Motor neuron (in vitro differentiated cells): Measurements from ENCODE around the gene CDH13. TPM values are rescaled to one million over a fixed set of nuclear protein-coding genes. Genes with fewer than 3 reads are reported as not detected.
A peak's percentile ranks its signal among the peaks of the same experiment; 100 is the strongest.

Experiments used
- ATAC-seq, 8 experiments: fragments of 200-7000 bp; cut with Tn5 transposase; replicated peaks in 6 of 8; 2 replicates each; pipeline ENCODE4 v1.8.0; 2021; ENCODE audit warnings: mild to moderate bottlenecking in 8 of 8, moderate library complexity in 8 of 8
- H3K27ac ChIP-seq, 2 donors: fragments of 250-450 bp; sonication (Bioruptor Pico); 2 replicates each; pipeline ENCODE4 v1.9.0; 2021; ENCODE audit warnings: antibody characterized with exemption in 2 of 2, mild to moderate bottlenecking in 2 of 2, moderate library complexity in 1 of 2
- H3K4me1 ChIP-seq, 2 donors: fragments of 250-450 bp; sonication (Bioruptor Pico); replicated peaks in 1 of 2; 2 replicates each; pipeline ENCODE4 v1.6.1; 2021; ENCODE audit warnings: antibody characterized with exemption in 2 of 2, mild to moderate bottlenecking in 2 of 2, moderate library complexity in 1 of 2
- H3K4me3 ChIP-seq, 5 donors: fragments of 250-450 bp; sonication (Bioruptor Pico); 2 replicates each; pipeline ENCODE4 v1.9.0; 2021; ENCODE audit warnings: antibody characterized with exemption in 5 of 5, mild to moderate bottlenecking in 5 of 5, moderate library complexity in 4 of 5
- WGBS, 10 experiments: fragments of 450-650 bp; shearing (Covaris generic); methylation state at CpG; one replicate each; pipeline ENCODE4 v1.0.0; 2022; 5-methylcytosine and 5-hydroxymethylcytosine counted together
- in situ Hi-C, 9 experiments: fragments of 400-800 bp; cut with MboI; loops; one replicate each; pipeline ENCODE4 v1.15.0; 2021; ENCODE audit warnings: low sequenced_read_pairs in 9 of 9, low pct_unique_long_range_greater_than_20kb in 2 of 9; ENCODE audit not compliant: unreplicated experiment in 9 of 9
- total RNA-seq, 8 experiments: library from RNA; unstranded; fragments of 300-600 nt; gene quantifications; 2 replicates each; pipeline versions ENCODE4 v1.2.3 to v1.2.4, GENCODE V29; 2022

The CDH13 gene
- total RNA-seq, 8 experiments from 2014 or later, result 0.42 to 10.3 (median 3.4) TPM

DNA sequence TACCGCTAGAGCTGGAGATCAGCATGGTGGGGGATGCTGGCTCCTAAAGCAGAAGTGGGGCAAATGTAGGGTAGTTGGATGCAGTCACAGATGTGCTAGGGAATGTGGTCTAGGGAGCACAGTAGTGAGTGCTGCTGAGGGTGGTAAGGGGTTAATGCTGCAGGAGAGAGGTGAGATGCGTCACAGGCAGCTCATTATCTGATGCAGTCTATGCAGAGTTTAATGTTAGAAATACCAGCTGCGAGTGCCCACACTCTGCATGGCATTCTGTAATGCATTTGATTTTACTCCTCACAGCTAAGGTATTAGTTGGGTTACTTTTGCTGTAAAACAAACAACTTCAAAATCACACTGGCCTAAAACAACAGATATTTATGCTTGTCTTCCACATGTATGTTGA, 689.7 kb downstream of the CDH13 start:
- Histone ChIP-seq H3K4me3 (no peak overlapping the region), H3K4me1 (no peaks in the 10 kb centered on the region), H3K27ac (no peak overlapping the region)
- in situ Hi-C loops, result no loop called here
- 70 to 90% (median 70%) methylated on average over 2 to 3 of the region's 3 CpGs; no CpG with 5 or more reads in 7 of the 10 experiments for WGBS, 10 experiments
- ATAC-seq, result no peak

DNA sequence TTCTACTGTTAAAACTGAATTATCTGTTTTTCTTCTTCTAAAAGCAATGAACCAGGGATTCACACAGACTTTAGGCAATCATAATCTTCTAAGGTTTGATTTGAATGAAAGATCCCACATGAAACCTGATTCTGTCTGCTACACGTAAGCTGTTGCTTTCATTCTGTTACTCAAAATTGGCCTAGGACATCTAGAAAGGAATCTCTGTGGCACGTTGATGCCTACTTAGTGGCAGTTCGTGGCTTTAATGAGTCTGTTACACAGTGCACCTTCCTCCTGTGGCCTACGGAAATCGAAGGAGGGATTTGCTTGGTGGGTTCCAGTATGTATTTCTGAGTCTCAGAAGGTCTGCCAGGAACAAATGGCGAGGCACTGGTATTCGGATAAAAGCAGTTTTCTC, 691.6 kb downstream of the CDH13 start:
- Histone ChIP-seq H3K27ac (no peak overlapping the region), H3K4me1 (no peaks in the 10 kb centered on the region), H3K4me3 (no peak overlapping the region)
- 29 to 100% (median 85%) methylated on average over 1 to 6 of the region's 7 CpGs; no CpG with 5 or more reads in 1 of the 10 experiments for WGBS, 10 experiments
- in situ Hi-C loops, result no loop called here
- ATAC-seq, result no peak

DNA sequence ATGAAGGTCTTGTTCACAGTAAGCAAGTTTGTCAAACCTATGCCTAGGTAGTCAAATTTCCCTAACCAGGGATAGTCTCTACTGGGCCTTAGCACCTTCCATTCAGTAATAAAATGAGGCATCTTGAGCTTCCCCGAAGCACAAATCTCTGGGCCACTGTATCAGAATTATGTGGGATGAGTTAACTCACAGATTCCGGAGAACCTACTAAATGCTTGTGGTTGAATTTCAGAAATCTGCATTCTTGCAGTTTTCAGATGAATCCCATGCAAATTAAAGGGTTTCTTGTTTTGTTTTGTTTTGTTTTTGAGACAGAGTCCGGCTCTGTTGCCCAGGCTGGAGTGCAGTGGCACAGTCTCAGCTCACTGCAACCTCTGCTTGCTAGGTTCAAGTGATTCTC, 702.2 kb downstream of the CDH13 start:
- ATAC-seq, result no peak
- WGBS, 10 experiments, result 33 to 100% (median 100%) methylated on average over 1 to 3 of the region's 3 CpGs; no CpG with 5 or more reads in 3 of the 10 experiments
- H3K27ac ChIP-seq, result no peak overlapping the region
- no peak overlapping the region for H3K4me3 ChIP-seq
- peaks cover 0 to 3% of the 10 kb centered on the region in 2 donors for H3K4me1 ChIP-seq
- in situ Hi-C loops, result loop anchor here in 1 of 9 experiments (25.0 kb wide), 1 partner anchor 217 kb away; no protein-coding TSS in a partner anchor

DNA sequence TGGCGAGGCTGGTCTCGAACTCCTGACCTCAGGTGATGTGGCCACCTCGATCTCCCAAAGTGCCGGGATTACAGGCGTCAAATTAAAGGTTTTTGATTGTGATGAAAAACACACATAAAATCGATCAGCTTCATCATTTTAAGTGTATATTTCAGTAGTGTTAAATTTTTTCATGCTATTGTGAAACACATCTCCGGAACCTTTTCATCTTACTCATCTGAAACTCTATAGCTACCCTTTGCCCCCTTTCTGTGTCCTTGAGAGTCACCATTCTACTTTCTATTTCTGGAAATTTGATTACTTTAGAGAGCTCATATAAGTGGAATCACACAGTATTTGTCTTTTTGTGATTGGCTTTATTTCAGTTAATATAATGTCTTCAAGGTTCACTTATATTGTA, 702.7 kb downstream of the CDH13 start:
- H3K27ac ChIP-seq, result no peak overlapping the region
- no peak for ATAC-seq
- in situ Hi-C loops, result loop anchor here in 1 of 9 experiments (25.0 kb wide), 1 partner anchor 217 kb away; no protein-coding TSS in a partner anchor
- no peak overlapping the region for H3K4me3 ChIP-seq
- 0 to 100% (median 84%) methylated on average over 1 to 5 of the region's 7 CpGs; no CpG with 5 or more reads in 1 of the 10 experiments for WGBS, 10 experiments
- peaks cover 0 to 5% of the 10 kb centered on the region in 2 donors for H3K4me1 ChIP-seq

DNA sequence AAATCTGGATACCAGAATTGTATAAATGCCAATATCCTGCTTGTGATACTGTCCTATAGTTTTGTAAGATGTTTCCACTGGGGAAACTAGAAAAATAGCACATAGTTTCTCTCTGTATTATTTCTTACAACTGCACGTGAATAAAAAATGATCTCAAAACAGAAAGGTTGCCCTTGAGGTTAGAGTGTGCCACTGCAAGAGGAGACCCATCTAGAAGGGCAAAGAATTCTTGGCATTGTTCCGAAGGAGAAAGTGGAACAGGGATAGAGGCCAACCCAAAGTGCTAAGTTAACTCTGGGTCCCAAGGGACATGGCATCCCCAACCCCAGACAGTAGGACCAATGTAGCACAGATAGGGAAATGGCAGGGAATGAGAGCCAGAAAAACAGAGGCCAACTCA, 703.5 kb downstream of the CDH13 start:
- Histone ChIP-seq H3K4me1 (peaks cover 0 to 5% of the 10 kb centered on the region in 2 donors), H3K4me3 (no peak overlapping the region), H3K27ac (no peak overlapping the region)
- in situ Hi-C loops, result loop anchor here in 1 of 9 experiments (25.0 kb wide), 1 partner anchor 218 kb away; no protein-coding TSS in a partner anchor
- WGBS, 10 experiments, result 46 to 100% (median 90%) methylated on average over 1 to 2 of the region's 2 CpGs; no CpG with 5 or more reads in 4 of the 10 experiments
- no peak for ATAC-seq

DNA sequence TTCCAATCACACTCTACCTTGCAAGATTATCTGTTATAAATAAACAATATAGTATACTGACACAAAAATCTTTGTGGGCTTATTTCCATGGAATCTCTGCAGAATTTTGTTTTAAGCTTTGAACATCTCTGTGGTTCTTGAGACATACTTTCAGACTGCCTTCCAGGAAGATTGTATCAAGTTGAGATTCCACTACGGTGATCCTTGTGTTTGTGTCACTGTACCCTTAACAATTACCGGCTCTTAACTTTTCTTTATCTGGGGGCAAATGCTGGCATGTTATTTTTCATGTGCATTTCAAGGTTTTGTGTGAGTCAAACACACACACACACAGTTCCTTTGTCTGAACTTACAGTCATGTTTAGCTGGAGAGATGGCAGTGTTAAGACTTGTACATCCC, 708.3 kb downstream of the CDH13 start:
- H3K4me1 ChIP-seq, result peaks cover 0 to 9% of the 10 kb centered on the region in 2 donors
- no peak overlapping the region for H3K4me3 ChIP-seq
- H3K27ac ChIP-seq, result no peak overlapping the region
- 20 to 100% (median 88%) methylated on average over 1 to 2 of the region's 2 CpGs; no CpG with 5 or more reads in 2 of the 10 experiments for WGBS, 10 experiments
- no peak for ATAC-seq
- in situ Hi-C loops, result loop anchor here in 1 of 9 experiments (25.0 kb wide), 1 partner anchor 223 kb away; no protein-coding TSS in a partner anchor

DNA sequence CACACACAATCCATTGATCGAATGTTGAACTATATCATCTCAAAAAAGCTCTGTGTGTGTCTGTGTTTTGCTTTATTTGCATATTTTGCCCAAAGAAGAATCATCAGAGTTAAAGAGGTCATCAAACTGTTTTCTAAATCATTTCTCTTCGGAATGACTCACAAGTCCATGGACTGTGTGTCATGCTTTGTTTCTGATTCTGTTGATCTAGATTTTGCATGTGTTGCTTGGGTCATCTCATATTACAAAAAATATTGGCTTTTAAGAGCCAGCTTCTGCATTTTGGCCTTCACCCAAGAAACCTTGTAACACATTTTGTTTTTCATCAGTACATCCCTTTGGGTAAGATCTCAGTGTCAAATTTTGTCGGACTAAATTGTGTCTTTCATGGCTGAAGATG, 709.8 kb downstream of the CDH13 start:
- ATAC-seq, result peak in 5 of 8 experiments; percentile 25 to 98 (median 68)
- H3K27ac ChIP-seq, result no peak overlapping the region
- peaks cover 0 to 9% of the 10 kb centered on the region in 2 donors for H3K4me1 ChIP-seq
- WGBS, 10 experiments, result 10 to 92% (median 81%) methylated on average over 2 to 3 of the region's 3 CpGs; no CpG with 5 or more reads in 1 of the 10 experiments
- no peak overlapping the region for H3K4me3 ChIP-seq
- in situ Hi-C loops, result loop anchor here in 1 of 9 experiments (25.0 kb wide), 1 partner anchor 224 kb away; no protein-coding TSS in a partner anchor

DNA sequence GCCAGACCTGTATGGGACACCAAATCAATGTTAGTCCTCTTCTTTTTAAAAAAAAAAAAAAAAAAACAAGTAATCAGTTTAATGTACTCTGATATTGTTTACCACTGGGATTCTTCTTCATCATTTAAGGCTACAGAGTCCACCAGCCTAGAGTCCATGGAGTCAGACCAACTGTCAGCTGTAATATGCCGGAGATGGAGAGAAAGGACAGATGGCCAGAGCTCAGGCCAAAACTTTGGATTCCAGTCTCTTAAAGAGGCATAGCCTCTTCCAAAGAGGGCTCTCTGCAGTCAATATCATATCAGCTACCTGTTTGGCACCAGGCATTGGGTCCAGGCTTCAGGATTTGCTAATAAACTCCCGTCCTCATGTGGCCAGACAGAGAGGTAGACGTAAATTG, 711.4 kb downstream of the CDH13 start:
- ATAC-seq, result no peak
- H3K27ac ChIP-seq, result no peak overlapping the region
- H3K4me1 ChIP-seq, result peaks cover 5 to 9% of the 10 kb centered on the region in 2 donors
- no peak overlapping the region for H3K4me3 ChIP-seq
- 20 to 100% (median 90%) methylated on average over 1 to 3 of the region's 3 CpGs; no CpG with 5 or more reads in 3 of the 10 experiments for WGBS, 10 experiments
- in situ Hi-C loops, result loop anchor here in 1 of 9 experiments (25.0 kb wide), 1 partner anchor 226 kb away; no protein-coding TSS in a partner anchor

DNA sequence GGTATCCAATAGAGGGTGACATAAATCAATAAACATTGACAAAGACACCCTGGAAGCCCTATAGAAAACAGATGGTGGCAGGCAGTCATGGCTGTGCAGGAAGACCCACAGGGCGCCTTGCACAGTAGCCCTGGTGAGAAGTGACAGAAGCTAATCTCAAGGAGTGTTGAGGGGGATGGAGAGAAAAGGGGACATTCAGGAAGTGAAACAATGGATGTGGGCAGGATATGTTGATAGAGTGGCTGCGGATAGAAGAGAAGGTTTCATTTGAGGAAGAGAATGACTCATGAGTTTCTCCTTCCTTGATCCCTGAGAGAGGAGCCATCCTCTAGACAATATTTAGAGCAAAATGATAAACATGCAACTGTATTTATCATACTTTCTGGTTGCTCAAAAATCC, 712.2 kb downstream of the CDH13 start:
- Histone ChIP-seq H3K4me1 (peaks cover 5 to 8% of the 10 kb centered on the region in 2 donors), H3K4me3 (no peak overlapping the region), H3K27ac (no peak overlapping the region)
- in situ Hi-C loops, result loop anchor here in 1 of 9 experiments (25.0 kb wide), 1 partner anchor 227 kb away; no protein-coding TSS in a partner anchor
- 0 to 100% (median 50%) methylated on average over 1 to 2 of the region's 2 CpGs; no CpG with 5 or more reads in 3 of the 10 experiments for WGBS, 10 experiments
- peak in 1 of 8 experiments; percentile 9 for ATAC-seq

DNA sequence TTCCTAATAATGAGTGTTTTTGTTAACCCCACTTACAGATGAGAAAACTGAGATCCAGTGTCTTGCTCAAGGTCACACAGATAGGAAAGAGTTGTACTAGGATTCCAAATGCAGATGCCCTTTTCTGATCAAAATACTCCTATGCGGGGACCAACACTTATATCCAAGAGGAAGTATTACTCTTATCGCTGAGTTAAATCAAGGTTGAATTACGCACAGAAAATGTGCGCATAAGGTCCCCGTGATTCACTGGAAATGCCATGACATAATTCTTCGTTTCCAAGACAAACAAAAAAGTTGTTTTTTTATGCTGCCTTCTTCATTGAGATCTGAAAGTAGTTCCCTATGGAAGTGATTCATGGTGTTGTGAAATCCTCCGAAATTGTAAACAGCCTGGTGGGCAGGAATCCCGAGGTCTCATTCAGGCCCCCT, 717.2 kb downstream of the CDH13 start:
- no peak overlapping the region for H3K4me3 ChIP-seq
- peak in 2 of 8 experiments; percentile 79 to 80 for ATAC-seq
- H3K4me1 ChIP-seq, result peaks cover 23 to 30% of the 10 kb centered on the region in 2 donors
- H3K27ac ChIP-seq, result no peak overlapping the region
- WGBS, 10 experiments, result 13 to 100% (median 83%) methylated on average over 1 to 8 of the region's 8 CpGs; no CpG with 5 or more reads in 1 of the 10 experiments
- in situ Hi-C loops, result loop anchor here in 1 of 9 experiments (25.0 kb wide), 1 partner anchor 232 kb away; no protein-coding TSS in a partner anchor

DNA sequence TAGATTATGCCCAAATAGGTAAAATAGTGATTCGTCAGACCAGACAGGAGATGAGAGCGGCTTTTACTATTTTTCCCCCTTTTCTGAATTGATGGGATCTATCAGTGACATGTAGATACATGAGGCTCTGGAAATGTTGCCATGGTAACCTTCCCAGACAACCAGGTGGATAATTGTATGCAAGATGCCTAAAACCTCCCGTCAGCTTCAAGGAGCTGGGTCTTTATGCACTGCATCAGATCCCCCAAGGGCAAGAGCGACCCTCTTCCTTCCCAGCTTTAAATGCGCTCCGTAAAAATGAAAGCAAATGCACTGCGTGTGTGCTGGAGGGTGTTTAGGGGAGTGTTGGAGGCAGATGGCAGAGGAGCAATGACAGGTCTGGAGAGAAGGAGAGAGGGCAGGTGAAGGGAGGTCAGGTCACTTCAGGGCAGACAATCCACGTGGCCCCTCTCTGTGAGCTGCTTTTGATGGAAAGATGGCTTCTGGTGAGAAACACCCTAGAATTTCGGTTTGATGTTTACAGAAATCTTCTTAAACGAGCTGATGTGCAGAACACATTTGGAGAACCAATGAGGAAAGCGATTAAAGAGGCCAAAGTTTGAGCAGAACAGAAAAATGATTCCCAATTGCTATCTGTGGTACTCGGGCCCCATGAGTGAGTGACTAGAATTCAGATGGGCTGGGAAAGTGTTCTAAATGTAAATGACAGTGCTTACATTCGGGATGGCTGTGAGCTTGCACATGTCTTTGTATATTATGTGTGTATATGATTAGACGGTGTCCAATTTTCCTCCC, 719.3 kb downstream of the CDH13 start:
- peak overlapping the region in 1 of 2 donors; percentile 19 for H3K27ac ChIP-seq
- peak in 5 of 8 experiments; percentile 74 to 82 (median 77) for ATAC-seq
- in situ Hi-C loops, result loop anchor here in 1 of 9 experiments (25.0 kb wide), 1 partner anchor 234 kb away; no protein-coding TSS in a partner anchor
- WGBS, 10 experiments, result 22 to 83% (median 61%) methylated on average over 1 to 12 of the region's 14 CpGs
- no peak overlapping the region for H3K4me3 ChIP-seq
- peaks cover 24 to 40% of the 10 kb centered on the region in 2 donors for H3K4me1 ChIP-seq

DNA sequence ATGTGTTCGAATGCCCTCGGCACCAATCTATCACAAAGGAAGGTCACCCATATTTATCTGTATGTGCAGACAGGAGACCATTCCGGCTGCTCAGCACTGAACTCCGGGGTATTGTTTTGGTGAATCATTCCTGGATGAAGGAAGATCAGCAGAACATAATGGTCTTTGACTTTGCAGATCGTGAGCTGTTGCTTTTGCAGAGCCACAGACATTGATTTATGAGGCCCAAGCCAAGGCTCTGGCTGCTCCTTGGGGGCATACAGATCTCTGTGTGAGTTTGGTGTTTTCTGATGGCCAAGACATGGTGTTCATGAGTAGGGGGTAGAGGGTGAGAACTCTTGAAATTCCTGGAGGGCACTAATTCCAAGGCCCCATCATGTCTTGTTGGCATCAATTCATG, 722.2 kb downstream of the CDH13 start:
- Histone ChIP-seq H3K27ac (no peak overlapping the region), H3K4me3 (no peak overlapping the region), H3K4me1 (peaks cover 24 to 36% of the 10 kb centered on the region in 2 donors)
- in situ Hi-C loops, result loop anchor here in 1 of 9 experiments (25.0 kb wide), 1 partner anchor 237 kb away; no protein-coding TSS in a partner anchor
- peak in 4 of 8 experiments; percentile 15 to 72 (median 65) for ATAC-seq
- WGBS, 10 experiments, result 0 to 92% (median 60%) methylated on average over 1 to 5 of the region's 5 CpGs; no CpG with 5 or more reads in 3 of the 10 experiments

DNA sequence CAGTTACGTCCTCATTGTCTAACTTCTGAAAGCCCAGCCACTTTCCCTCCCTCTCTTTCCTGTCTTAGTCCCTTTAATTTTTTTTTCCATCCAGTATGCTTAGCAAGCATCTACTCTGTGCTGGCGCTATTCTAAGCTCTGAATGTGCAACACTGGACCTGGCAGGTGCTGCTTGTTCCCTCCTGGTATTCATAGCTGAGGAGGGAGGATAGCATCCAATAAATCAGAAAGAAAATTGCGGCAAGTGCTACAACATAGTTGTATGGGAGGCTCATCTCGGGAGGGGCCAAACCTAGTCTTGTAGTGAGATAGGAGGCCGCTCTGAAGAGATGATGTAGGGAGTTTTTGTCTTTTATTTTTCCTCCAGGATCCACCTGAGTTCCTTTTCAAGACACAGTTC, 723.7 kb downstream of the CDH13 start:
- WGBS, 10 experiments, result 47 to 100% (median 91%) methylated on average over 1 to 5 of the region's 5 CpGs
- ATAC-seq, result peak in 3 of 8 experiments; percentile 24 to 61 (median 26)
- Histone ChIP-seq H3K4me1 (peaks cover 20 to 31% of the 10 kb centered on the region in 2 donors), H3K27ac (no peak overlapping the region), H3K4me3 (no peak overlapping the region)
- in situ Hi-C loops, result no loop called here
